Activated gamma-delta T cell treated with Interleukin-2 at 50 U/mL for 16 hours (primary cell): ENCODE results near the gene ATG13.

Source experiments
- DNase-seq: peaks from one replicate; pipeline ENCODE4 v3.0.0-alpha.2; 2020

The ATG13 gene

DNA sequence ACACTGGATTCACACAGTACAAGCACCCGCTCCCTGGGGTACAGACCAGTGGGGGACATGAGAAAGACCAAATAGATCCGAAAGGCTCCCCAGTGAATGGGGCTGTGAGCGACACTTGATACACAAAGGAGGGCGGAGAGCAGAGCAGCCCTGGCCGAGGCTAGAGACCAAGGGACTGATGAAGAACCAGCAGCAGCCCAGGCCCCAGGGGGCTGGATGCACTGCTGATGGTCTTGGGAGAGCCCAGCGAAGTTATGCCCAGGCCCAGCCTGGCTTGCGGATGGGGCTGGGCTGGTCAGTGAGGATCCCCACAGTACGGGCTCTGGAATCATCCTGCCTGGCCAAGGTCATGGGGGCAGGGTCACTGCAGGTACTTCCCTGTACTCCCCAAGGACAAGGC lies 59.8 kb downstream of the ATG13 start:
- DNase-seq = no peak

- no peak for DNase-seq
Measured at GRCh38 chr11:46677991-46678740, 60.8 kb downstream of the ATG13 start.

GRCh38 chr11:46678741-46679130 lies 61.4 kb downstream of the ATG13 start:
- DNase-seq = no peak

- no peak for DNase-seq
Measured at GRCh38 chr11:46679241-46680163, 62.1 kb downstream of the ATG13 start.

GRCh38 chr11:46680164-46680760 lies 62.9 kb downstream of the ATG13 start:
- DNase-seq = no peak

- DNase-seq = no peak
Measured at GRCh38 chr11:46680815-46681214, 63.5 kb downstream of the ATG13 start.

- DNase-seq = no peak
Measured at GRCh38 chr11:46681814-46682213, 64.5 kb downstream of the ATG13 start.

DNA sequence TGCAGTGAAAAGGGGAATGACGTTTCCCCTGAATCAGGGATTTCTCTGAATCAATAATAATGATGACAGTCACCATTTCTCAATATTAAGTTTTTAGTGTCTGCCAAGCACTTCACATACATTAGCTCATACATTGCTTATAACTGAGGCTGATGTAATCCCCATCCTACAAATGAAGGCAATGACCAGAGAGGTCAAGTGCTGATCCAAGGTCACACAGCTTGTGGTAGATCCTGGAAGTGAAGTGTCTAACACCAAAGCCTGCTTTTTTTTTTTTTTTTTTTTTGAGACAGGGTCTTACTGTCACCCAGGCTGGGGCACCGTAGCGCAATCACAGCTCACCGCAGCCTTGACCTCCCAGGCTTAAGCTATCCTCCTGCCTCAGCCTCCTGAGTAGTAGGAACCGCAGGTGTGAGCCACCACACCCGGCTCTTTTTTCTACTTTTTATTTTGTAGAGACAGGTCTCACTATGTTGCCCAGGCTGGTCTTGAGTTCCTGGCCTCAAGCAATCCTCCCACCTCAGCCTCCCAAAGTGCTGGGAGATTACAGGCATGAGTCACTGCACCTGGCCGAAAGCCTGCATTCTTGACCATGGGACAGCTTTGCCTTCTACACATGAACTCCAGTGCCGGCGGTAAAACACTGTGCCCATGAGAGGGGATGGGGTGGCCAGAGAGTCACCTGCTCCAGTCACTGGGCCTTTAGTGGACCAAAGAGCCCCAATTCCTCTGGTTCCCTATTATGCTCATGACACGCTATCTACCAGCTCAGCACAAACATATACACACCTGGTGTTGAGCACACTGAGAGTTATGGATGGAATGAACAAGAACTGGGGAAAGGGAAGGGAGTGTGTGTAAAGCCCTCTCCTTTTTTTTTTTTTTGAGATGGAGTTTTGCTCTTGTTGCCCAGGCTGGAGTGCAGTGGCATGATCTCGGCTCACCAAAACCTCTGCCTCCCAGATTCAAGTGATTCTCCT lies 65.7 kb downstream of the ATG13 start:
- DNase-seq = no peak

DNA sequence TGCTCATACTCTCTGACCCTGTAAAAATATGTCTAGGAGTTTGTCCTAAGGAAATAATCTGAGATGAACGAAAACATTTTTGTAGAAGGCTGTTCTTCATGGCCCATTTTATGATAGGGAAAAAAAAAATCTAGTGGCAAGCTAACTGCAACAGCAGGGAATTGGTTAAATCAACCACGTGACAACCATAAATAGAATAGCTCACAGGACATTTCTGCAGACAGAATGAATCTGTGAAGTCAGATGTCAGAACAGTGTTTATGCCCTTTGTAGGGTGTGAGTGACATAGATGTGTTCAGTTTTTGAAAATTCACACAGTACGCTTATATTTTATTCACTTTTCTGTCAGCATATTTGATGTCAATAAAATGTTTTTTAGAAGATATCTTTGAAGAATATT lies 67.0 kb downstream of the ATG13 start:
- no peak for DNase-seq

DNA sequence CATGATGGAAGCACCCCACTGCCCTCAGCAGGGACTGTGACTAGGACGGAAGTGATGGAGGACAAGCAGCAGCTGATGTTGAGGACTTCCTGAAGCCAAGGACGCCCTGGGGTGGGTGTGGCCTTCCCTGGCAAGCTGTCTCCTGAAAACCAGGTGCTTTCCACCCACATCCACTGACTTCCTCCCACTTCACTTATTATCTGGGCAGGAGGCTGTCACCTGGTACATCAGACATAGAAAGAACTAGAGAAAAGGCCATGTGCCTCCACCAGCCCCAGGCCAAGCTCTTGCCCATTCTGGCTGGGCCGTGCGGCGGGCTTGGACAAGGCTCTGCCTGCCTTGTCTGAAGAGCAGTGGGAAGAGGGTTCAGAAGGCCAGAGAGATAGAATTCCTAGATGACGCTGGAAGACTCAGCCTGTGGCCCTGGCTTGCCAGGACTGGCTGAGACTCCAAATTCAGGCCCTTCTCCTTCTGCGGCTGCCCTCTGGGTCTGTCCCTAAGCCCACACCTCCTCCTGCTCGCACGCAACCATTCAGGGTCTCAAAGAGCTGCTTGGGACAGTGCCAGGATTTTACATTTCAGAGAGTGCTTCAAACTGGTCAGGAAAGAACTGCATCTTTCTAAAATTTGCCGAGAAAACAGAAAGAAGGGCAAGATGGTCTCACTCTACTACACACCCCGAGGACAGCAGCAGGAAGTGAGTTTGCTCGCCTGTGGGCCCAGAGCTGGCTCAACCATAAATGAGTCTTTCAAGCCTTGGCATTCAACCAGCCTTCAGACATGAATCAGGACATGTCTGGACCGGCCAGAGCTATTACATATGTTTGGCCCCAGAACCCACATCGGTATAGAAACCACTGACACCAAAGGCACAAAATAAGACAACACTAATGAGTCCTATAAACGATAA lies 69.8 kb downstream of the ATG13 start:
- no peak for DNase-seq

- DNase-seq = no peak
Measured at GRCh38 chr11:46690702-46691101, 73.3 kb downstream of the ATG13 start.

DNA sequence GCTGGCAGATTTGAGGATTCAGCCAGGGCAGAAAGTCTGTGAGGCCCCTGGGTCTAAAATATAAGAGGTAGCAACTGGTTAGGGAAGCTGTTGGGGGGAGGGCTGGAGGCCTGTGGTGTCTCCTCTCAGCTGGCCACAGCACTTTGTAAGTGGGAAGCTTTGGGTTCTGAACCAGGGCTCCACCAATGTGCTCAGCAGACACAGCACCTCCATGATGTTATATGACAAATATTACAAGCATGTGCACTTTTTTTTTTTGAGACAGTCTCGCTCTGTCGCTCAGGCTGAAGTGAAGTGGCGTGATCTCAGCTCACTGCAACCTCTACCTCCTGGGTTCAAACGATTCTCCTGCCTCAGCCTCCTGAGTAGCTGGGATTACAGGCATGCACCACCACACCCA lies 75.1 kb downstream of the ATG13 start:
- DNase-seq = no peak

- no peak for DNase-seq
Measured at GRCh38 chr11:46693597-46694012, 76.3 kb downstream of the ATG13 start.

- DNase-seq = no peak
Measured at GRCh38 chr11:46694072-46694471, 76.7 kb downstream of the ATG13 start.

DNA sequence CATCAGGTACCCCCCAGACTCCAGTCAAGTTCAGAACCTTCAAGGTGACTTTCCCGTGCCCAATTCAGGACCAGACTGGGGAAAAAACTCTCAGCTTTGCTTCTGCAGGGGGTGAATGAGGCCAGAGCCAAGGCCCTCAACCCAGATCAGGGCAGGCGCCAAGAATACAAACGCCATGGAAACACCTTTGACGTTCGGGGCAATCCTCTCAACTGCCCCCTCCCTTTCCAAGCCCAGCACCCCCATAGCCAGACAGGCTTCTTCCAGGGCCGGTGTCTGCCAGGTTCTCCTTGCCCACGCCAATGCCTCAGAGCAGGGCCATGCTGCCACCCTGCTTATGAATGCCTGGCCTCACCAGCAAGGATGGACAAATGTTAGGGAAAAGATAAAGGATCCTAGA lies 77.3 kb downstream of the ATG13 start:
- DNase-seq = no peak

DNA sequence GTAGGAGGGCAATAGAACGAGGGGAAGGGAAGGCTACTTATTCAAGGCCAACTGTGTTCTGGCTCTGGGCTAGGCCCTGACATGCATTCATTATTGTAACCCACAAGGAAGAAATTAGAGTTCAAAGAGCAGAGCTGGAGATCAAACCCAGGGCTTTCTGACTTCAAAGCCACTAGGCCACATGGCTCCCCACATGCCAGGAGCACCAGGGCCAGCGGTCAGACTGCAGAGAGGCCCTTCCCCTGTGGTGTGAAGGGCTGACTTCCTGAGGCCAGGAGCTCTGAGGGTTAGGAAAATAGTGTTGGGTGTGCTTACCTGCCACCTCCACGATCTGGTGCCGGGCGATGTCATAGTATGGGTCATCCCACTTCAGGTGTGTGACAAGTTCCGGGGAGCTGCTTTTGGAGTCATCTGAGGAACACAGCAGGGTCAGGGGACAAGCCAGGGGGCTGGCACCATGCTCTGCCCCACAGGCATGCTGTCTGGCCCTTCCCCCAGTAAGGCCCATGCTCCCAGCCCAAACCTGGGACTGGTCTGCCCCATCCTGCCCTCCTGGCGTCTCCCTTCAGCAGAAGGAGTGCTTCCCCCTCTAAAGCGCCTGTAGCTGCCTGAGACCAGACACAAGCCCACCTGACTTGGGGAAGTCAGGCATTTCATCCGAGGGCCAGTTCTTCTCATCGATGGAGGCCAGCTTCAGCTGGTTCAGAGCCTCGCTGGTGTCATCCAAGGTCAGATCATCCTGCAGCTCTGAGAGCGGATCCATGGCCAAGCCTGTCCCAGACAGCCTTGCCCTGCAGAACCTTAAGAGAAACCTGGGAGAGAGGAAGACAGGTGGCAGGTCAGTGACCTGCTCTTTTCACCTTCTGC lies 78.2 kb downstream of the ATG13 start:
- DNase-seq = no peak

- DNase-seq = no peak
Measured at GRCh38 chr11:46696212-46696558, 78.8 kb downstream of the ATG13 start.

GRCh38 chr11:46697303-46697702 lies 80.0 kb downstream of the ATG13 start:
- no peak for DNase-seq

- DNase-seq = no peak
Measured at GRCh38 chr11:46697723-46698122, 80.4 kb downstream of the ATG13 start.

GRCh38 chr11:46698597-46698996 lies 81.2 kb downstream of the ATG13 start:
- no peak for DNase-seq
